Tibial artery (tissue), 4 donors: ENCODE measurements around the gene TLL2.

Experiments
- DNase-seq, 2 donors: peaks; one replicate each; pipeline ENCODE4 v3.0.0-alpha.2; 2019
- H3K27ac ChIP-seq, 2 donors: fragments of 200-600 bp; sonication (generic) in 1 of 2; 1 replicate in 1 of 2; 2 replicates in 1 of 2; pipeline ENCODE4 v1.5.1; 2018 to 2019; ENCODE audit warnings: mild to moderate bottlenecking in 1 of 2
- H3K27me3 ChIP-seq, 2 donors: fragments of 200-600 bp; sonication (generic) in 1 of 2; one replicate each; pipeline versions ENCODE4 v1.5.1 to v1.6.0; 2016 to 2019
- H3K36me3 ChIP-seq, 3 donors: fragments of 200-600 bp; sonication (generic) in 2 of 3; one replicate each; pipeline ENCODE4 v1.5.1; 2016 to 2019; ENCODE audit warnings: mild to moderate bottlenecking in 2 of 3
- H3K4me1 ChIP-seq, 4 donors: fragments of 200-600 bp; sonication (generic) in 2 of 4; 1 replicate in 3 of 4; 2 replicates in 1 of 4; pipeline ENCODE4 v1.5.1; 2016 to 2019
- H3K4me3 ChIP-seq, 2 donors: fragments of 200-600 bp; sonication (generic) in 1 of 2; 1 replicate in 1 of 2; 2 replicates in 1 of 2; pipeline ENCODE4 v1.5.1; 2018 to 2019; ENCODE audit warnings: mild to moderate bottlenecking in 2 of 2
- H3K9me3 ChIP-seq, 3 donors: fragments of 200-600 bp; sonication (generic) in 1 of 3; one replicate each; pipeline ENCODE4 v1.5.1; 2016 to 2019
- CTCF ChIP-seq, 2 experiments: fragments of 200-600 bp in 1 of 2; fragments of 450-650 bp in 1 of 2; IDR thresholded peaks; one replicate each; pipeline ENCODE4 v1.5.1; 2017 to 2019; ENCODE audit warnings: antibody characterized with exemption in 2 of 2, mild to moderate bottlenecking in 1 of 2, moderate library complexity in 1 of 2
- intact Hi-C: fragments of 100-400 bp; cut with DNase I; formaldehyde crosslinking; loops from one replicate; pipeline ENCODE4 v1.15.0; 2023; ENCODE audit warnings: low total_unique reads

TLL2 gene

GRCh38 chr10:96415150-96415890, 98.4 kb downstream of the TLL2 start:
- Histone ChIP-seq H3K4me3 (no peak overlapping the region), H3K9me3 (no peaks in the 10 kb centered on the region), H3K36me3 (no peaks in the 10 kb centered on the region), H3K27ac (no peak overlapping the region), H3K4me1 (peaks cover 0 to 11% (median 4%) of the 10 kb centered on the region in 4 donors), H3K27me3 (peaks cover 0 to 10% of the 10 kb centered on the region in 2 donors)
- intact Hi-C loops = no loop called here
- TF ChIP-seq CTCF (IDR thresholded peaks at IDR 0.05) = no peak
- DNase-seq = no peak

GRCh38 chr10:96414303-96414702, 99.4 kb downstream of the TLL2 start:
- Histone ChIP-seq H3K4me3 (no peak overlapping the region), H3K36me3 (no peaks in the 10 kb centered on the region), H3K27me3 (peaks cover 0 to 20% of the 10 kb centered on the region in 2 donors), H3K4me1 (peaks cover 0 to 11% (median 4%) of the 10 kb centered on the region in 4 donors), H3K9me3 (no peaks in the 10 kb centered on the region), H3K27ac (no peak overlapping the region)
- TF ChIP-seq CTCF (IDR thresholded peaks at IDR 0.05) = no peak
- DNase-seq = peak in 1 of 2 donors; percentile 17
- intact Hi-C loops = no loop called here

GRCh38 chr10:96413151-96413787, 100.5 kb downstream of the TLL2 start:
- Histone ChIP-seq H3K27me3 (peaks cover 0 to 29% of the 10 kb centered on the region in 2 donors), H3K4me1 (peaks cover 0 to 11% (median 4%) of the 10 kb centered on the region in 4 donors), H3K9me3 (no peaks in the 10 kb centered on the region), H3K36me3 (no peaks in the 10 kb centered on the region), H3K4me3 (no peak overlapping the region), H3K27ac (no peak overlapping the region)
- intact Hi-C loops = no loop called here
- TF ChIP-seq CTCF (IDR thresholded peaks at IDR 0.05) = no peak
- peak in 1 of 2 donors; percentile 38 for DNase-seq

GRCh38 chr10:96411716-96412320, 101.9 kb downstream of the TLL2 start:
- intact Hi-C loops = no loop called here
- TF ChIP-seq CTCF (IDR thresholded peaks at IDR 0.05) = no peak
- Histone ChIP-seq H3K27me3 (peaks cover 0 to 41% of the 10 kb centered on the region in 2 donors), H3K9me3 (no peaks in the 10 kb centered on the region), H3K4me3 (no peak overlapping the region), H3K4me1 (peaks cover 0 to 11% (median 4%) of the 10 kb centered on the region in 4 donors), H3K27ac (no peak overlapping the region), H3K36me3 (no peaks in the 10 kb centered on the region)
- DNase-seq = peak in 1 of 2 donors; percentile 9

GRCh38 chr10:96410296-96410695, 103.4 kb downstream of the TLL2 start:
- TF ChIP-seq CTCF (IDR thresholded peaks at IDR 0.05) = no peak
- no peaks in the 10 kb centered on the region for H3K9me3 ChIP-seq
- DNase-seq = peak in 1 of 2 donors; percentile 27
- H3K4me3 ChIP-seq = no peak overlapping the region
- no peak overlapping the region for H3K27ac ChIP-seq
- peaks cover 0 to 54% of the 10 kb centered on the region in 2 donors for H3K27me3 ChIP-seq
- H3K36me3 ChIP-seq = no peaks in the 10 kb centered on the region
- intact Hi-C loops = no loop called here
- H3K4me1 ChIP-seq = peaks cover 0 to 11% (median 4%) of the 10 kb centered on the region in 4 donors
